ENCODE data around the gene CCDC159.
A peak's percentile ranks its signal among the peaks of the same experiment; 100 is the strongest.
"Not testable (repeated sequence)": the region's sequence is repeated elsewhere in the genome, so short reads cannot be mapped to it uniquely, and the experiment has no call there.

Gene CCDC159

GRCh38 chr19:11346104-11346940 lies at the start of gene CCDC159, which contains the start of gene TMEM205:
CCDC159 (plus strand) TSS chr19:11346519; CDS start chr19:11346607, 88 bp downstream.
TMEM205 (minus strand) TSS chr19:11346268; CDS start chr19:11345619, 649 bp downstream.
- peak; percentile 98 for DNase-seq

- no peak for DNase-seq
Measured at GRCh38 chr19:11299946-11300810, 46.1 kb upstream of the CCDC159 start.

- DNase-seq, result no peak
Measured at GRCh38 chr19:11300811-11301120, 45.6 kb upstream of the CCDC159 start.

DNA sequence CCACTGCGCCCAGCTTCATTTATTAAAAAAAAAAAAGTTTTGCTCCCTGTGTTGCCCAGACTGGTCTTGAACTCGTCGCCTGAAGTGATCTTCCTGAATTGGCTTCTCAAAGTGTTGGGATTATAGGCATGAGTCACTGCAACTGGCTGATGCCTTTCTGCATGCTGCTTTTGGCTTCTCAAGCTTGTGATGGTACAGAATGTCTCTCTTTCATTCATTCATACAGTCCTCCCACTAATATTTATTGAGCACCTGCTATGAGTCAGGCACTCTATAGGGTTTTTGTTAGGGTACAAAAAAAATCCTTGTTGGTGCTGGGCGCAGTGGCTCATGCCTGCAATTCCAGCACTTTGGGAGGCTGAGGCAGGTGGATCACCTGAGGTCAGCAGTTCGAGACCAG lies 41.4 kb upstream of the CCDC159 start:
- DNase-seq, result no peak

GRCh38 chr19:11306337-11306736 lies 40.0 kb upstream of the CCDC159 start:
- DNase-seq, result no peak

DNA sequence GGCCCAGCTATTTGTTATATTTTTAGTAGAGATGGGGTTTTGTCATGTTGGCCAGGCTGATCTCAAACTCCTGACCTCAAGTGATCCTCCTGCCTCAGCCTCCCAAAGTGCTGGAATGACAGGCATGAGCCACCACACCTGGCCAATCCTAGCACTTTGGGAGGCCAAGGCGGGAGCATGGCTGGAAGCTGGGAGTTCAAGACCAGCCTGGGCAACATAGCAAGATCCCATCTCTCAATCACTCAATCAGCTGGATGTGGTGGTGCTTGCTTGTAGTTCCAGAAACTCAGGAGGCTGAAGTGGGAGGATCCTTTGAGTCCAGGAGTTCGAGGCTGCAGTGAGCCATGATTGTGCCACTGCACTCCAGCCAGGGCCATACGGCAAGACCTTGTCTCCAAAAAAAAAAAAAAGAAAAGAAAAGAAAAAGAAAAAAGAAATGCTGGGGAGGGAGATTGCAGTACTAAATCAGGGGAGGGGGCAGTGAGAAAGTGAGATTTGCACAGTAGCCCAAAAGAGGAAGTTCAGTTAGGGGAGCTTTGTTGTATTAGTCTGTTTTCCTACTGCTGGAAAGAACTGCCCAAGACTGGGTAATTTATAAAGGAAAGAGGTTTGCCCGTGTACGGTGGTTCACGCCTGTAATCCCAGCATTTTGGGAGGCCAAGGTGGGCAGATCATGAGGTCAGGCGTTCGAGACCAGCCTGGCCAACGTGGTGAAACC lies 25.9 kb upstream of the CCDC159 start:
- DNase-seq, result not testable (repeated sequence)

DNA sequence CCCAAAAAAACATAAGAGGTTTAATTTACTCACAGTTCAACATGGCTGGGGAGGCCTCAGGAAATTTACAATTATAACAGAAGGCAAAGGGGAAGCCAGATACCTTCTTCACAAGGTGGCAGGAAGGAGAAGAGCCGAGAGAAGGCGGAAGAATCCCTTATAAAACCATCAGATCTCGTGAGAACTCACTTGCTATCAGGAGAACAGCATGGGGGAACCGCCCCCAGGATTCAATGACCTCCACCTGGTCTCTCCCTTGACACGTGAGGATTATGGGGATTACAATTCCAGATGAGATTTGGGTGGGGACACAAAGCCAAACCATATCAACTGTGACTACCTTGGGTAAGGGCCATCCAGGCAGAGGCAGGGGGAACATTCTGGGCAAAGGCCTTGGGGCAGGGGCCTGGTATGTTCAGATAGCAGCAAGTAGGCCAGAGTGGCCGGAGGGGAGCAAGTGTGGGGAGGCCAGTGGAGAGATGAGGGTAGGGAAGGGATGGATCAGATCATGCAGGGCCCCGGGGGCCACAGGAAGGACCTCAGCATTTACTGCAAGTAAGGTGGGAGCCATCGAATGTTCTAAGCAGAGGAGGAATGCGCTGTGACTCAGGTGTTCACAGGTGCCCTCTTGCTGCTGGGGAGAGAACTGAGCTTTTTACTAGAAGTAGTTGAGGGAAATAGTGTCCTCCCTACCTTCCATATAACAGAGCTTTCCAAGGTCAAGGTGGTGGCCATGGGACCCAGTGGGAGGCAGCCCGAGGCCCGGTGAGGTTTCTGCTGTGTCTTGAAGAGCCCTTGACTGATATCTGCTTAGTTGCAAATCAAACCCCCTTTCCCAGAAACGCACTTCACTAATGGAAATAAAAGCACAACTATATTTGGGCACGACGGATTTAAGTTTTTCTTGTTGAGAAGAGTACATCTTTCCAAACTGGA lies 24.9 kb upstream of the CCDC159 start:
- no peak for DNase-seq

- DNase-seq, result no peak
Measured at GRCh38 chr19:11322269-11323024, 23.9 kb upstream of the CCDC159 start.

GRCh38 chr19:11323601-11324078 lies 22.7 kb upstream of the CCDC159 start:
- no peak for DNase-seq

- DNase-seq, result peak; percentile 47 to 85
Measured at GRCh38 chr19:11324079-11324661, 22.1 kb upstream of the CCDC159 start.

DNA sequence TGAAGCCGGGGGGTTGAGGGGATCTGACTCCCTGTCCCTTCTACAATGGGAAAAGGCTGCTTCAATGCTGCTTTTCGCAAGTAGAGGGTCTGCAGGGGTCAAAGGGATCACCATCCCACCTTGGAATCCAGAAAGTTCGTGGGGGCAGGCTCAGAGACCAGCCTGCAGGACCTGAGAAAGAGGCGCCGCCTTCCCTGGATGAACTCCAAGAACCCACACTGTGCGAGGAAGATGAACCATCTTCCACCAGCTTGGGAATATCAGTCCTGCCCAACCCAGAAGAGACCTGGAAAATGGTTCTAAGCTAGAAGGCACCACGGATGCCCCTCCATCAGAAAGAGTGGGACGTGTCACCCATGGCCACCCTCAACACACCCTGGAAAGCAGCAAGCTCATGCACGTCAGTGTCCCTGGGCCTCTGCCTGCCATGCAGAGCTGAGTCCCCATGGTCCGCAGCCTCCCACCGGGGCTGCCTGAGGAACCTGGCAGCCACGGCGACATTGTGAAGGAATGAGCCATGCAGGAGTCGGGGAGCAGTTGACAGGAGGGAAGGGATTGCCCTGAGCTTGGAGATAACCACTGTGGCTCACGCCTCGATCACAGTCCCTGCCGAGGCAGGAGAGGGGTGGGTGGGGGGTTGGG lies 21.4 kb upstream of the CCDC159 start:
- DNase-seq, result no peak

DNA sequence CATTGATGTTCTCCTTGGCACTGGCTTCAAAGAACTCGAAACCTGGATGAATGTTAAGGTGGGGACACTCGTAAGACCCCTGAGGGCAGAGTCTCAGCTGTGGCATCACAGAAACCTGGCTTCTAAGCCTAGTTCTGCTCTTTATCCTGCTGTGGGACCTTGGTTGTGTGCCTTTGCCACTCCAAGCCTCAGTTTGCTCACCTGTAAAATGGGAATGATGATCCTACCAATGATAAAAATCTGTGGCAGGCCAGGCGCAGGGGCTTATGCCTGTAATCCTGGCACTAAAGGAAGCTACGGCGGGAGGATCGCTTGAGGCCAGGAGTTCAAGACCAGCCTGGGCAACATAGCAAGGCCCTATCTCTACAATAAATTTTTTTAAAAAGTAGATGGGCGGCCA lies 20.8 kb upstream of the CCDC159 start:
- no peak for DNase-seq

DNA sequence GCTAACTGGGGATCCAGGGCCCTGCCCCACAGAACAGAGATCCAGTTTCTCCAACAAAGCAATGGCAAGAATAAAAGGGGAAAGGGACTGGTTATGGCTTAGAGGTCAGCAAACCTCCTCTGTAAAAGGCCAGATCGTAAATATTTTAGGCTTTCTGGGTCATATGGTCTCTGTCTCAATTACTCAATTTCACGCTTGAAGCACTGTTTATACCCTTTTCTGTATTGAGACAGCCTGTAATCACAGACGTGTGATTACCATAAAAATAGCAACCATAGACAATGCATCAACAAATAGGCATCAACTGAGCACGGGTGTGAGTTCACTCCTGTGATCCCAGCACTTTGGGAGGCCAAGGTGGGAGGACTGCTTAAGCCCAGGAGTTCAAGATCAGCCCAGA lies 16.2 kb upstream of the CCDC159 start:
- no peak for DNase-seq

DNA sequence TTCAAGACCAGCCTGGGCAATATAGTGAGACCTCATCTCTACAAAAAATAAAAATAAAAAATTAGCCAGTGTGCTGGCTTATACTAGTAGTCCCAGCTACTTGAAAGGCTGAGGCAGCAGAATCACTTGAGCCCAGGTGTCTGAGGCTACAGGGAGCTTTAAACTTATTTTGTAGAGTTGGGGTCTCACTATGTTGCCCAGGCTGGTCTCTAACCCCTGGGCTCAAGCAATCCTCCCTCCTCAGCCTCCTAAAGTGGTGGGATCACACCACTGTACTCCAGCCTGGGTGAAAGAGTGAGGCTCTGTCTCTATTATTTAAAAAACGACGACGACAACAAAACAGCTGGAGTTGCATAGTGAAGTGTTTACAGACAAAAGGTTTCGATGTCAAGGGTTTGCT lies 14.8 kb upstream of the CCDC159 start:
- no peak for DNase-seq

DNA sequence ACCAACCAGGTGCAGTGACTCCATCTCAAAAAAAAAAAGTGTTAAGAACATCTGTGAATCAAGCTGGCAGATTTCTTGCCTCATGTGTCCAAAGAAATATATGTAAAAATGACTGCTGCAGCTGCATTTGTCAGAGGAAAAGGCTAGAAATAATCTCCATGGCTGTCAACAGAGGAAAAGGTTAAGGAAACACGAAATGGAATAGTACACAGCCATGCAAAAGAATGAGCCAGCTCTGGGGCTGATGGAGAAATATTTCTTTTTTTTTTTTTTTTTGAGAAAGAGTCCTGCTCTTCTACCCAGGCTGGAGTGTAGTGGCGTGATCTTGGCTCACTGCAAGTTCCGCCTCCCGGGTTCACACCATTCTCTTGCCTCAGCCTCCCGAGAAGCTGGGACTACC lies 13.5 kb upstream of the CCDC159 start:
- no peak for DNase-seq

GRCh38 chr19:11333838-11334237 lies 12.5 kb upstream of the CCDC159 start:
- DNase-seq, result peak in 1 of 2 experiments; percentile 12

DNA sequence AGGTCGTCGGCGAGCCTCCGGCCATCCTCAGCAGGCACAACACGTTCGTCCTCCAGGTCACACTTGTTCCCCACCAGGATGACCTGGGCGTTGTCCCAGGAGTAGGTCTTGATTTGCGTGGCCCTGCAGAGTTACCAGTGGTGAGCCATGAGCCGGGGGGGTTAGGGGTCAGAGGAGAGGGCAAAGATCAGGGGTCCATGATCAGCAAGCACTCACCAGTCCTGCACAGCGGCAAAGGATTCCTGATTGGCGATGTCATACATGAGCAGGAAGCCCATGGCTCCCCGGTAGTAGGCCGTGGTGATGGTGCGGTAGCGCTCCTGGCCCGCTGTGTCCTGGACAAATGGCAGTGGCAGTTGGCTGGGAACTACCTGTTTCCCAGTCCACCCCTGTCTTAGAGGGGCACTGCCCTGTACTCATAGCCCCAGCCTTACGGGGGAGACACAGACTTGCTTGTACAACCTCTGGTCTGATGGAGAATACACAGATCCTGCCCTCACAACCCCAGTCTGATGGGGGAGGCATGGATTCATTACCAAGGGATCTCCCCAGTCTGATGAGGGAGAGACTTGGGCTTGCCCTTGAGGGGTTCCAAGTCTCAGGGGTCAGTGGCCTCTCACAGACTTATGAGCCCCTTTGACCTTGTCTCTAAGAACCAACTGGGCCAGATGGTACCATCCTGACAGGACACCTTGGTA lies 10.7 kb upstream of the CCDC159 start:
- no peak for DNase-seq

- no peak for DNase-seq
Measured at GRCh38 chr19:11337080-11337479, 9.2 kb upstream of the CCDC159 start.

DNA sequence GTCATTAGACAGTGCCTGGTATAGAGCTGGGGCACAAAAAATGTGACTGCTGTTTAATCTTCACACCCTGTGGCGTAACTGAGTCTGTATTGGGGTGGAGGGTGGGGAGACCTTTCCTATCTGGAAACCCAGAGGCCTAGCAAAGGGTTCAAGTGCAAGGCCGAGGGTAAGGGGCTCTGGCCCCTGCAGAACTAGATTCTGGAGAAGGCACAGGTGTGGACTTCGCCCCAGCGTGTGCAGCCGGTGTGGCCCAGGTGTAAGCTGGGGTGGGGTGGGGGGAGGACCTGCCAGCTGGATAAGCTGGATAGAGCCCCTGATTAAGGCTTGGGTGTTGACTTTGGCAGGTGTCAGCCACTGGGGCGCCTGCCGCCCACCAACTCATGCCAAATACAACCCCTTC lies 8.2 kb upstream of the CCDC159 start:
- peak in 1 of 2 experiments; percentile 4 for DNase-seq
